ENCODE measurements around the gene PFKL.

DNA sequence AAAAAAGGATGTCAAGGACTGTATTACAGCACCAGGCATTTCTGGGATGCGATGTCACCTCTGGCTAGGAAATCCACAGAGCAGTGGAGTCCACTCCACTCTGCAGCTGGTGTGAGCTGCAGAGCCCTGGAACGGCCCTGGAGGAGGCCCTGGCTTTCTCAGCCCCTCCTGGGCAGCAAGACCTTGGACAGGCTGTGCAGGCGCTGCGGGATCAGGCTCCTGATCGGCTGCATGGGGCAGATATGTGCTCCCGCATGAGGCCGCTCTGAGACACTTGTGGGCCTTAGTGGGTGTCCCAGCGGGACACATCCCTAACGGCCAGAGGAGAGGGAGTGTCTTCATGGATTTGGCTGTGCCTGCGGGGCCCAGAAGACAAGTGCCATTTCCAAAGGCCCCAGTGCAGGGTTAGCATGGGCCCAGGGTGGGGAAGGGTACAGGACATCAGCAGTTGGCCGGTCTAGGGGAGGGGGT, 44.3 kb upstream of the PFKL start:
- TF ChIP-seq SUZ12 (IDR thresholded peaks at IDR 0.05; ENCODE audit: extremely low read depth, insufficient read depth, insufficient read length) = no peak
- no peak for TF ChIP-seq YY1 (IDR thresholded peaks at IDR 0.05; ENCODE audit: insufficient read depth, insufficient read length)
